Fibroblast of pulmonary artery (primary cell): ENCODE results near the gene LY6G6C.

Experiments
- DNase-seq: peaks from one replicate; pipeline ENCODE4 v3.0.0-alpha.2; 2010; ENCODE audit warnings: low read depth
- H3K4me3 ChIP-seq: replicated peaks from 2 replicates; pipeline ENCODE4 v1.5.1; 2011; ENCODE audit warnings: low read depth, mild to moderate bottlenecking, control low read depth, low read length, moderate library complexity
- CTCF ChIP-seq: IDR thresholded peaks from 2 replicates; pipeline ENCODE4 v1.5.1; 2011; ENCODE audit warnings: mild to moderate bottlenecking, control low read depth, low read length, inconsistent platforms; ENCODE audit errors: missing control alignments

The LY6G6C gene

GRCh38 chr6:31721351-31722020 lies at the start of gene LY6G6C:
Gene LY6G6C, minus strand, starts transcription at chr6:31721746. Its CDS starts 67 bp downstream, at chr6:31721679.
- no peak for TF ChIP-seq CTCF
- no peak for DNase-seq
- no peak within 1 kb of the TSS for H3K4me3 ChIP-seq

GRCh38 chr6:31770860-31771259 lies 49.3 kb upstream of the LY6G6C start:
- H3K4me3 ChIP-seq: no peak overlapping the region
- no peak for TF ChIP-seq CTCF
- DNase-seq: no peak

- H3K4me3 ChIP-seq: no peak overlapping the region
- TF ChIP-seq CTCF: peak; percentile 81
- DNase-seq: peak; percentile 64
These were observed 48.3 kb upstream of the LY6G6C start for GRCh38 chr6:31769684-31770371.

GRCh38 chr6:31768363-31769257 lies 47.1 kb upstream of the LY6G6C start:
- H3K4me3 ChIP-seq: no peak overlapping the region
- no peak for TF ChIP-seq CTCF
- DNase-seq: no peak

- no peak for DNase-seq
- no peak for TF ChIP-seq CTCF
- H3K4me3 ChIP-seq: no peak overlapping the region
These were observed 45.6 kb upstream of the LY6G6C start for GRCh38 chr6:31767096-31767645.

- no peak for TF ChIP-seq CTCF
- peak overlapping the region; percentile 12 for H3K4me3 ChIP-seq
- DNase-seq: no peak
These were observed 44.6 kb upstream of the LY6G6C start for GRCh38 chr6:31765910-31766794.
